H54 (cell line): ENCODE measurements around the gene UBXN11.
A peak's percentile ranks its signal among the peaks of the same experiment; 100 is the strongest.

Source experiments
- DNase-seq: peaks from one replicate; pipeline ENCODE4 v3.0.0; 2011; ENCODE audit warnings: low spot score, mixed read lengths; ENCODE audit not compliant: insufficient read length
- FAIRE-seq: peaks from 3 replicates; lab custom pipeline; 2011; peaks lifted over from hg19 to GRCh38; lab: Jason Lieb, UNC
- POLR2A ChIP-seq: IDR thresholded peaks from 2 replicates; pipeline ENCODE4 v1.6.1; 2011; ENCODE audit warnings: low read depth, mild to moderate bottlenecking, low read length

The UBXN11 gene

GRCh38 chr1:26280333-26281042 lies 25.9 kb downstream of the UBXN11 start:
- DNase-seq (peak; percentile 55), FAIRE-seq (no peak)
- no peak for TF ChIP-seq POLR2A

- TF ChIP-seq POLR2A: peak; percentile 85
- FAIRE-seq (no peak), DNase-seq (peak; percentile 30)
These were observed 26.7 kb downstream of the UBXN11 start, which contains the start of gene SH3BGRL3 for GRCh38 chr1:26279456-26280332. Gene SH3BGRL3, plus strand, starts transcription at chr1:26280086. Its CDS starts 70 bp downstream, at chr1:26280156.

DNA sequence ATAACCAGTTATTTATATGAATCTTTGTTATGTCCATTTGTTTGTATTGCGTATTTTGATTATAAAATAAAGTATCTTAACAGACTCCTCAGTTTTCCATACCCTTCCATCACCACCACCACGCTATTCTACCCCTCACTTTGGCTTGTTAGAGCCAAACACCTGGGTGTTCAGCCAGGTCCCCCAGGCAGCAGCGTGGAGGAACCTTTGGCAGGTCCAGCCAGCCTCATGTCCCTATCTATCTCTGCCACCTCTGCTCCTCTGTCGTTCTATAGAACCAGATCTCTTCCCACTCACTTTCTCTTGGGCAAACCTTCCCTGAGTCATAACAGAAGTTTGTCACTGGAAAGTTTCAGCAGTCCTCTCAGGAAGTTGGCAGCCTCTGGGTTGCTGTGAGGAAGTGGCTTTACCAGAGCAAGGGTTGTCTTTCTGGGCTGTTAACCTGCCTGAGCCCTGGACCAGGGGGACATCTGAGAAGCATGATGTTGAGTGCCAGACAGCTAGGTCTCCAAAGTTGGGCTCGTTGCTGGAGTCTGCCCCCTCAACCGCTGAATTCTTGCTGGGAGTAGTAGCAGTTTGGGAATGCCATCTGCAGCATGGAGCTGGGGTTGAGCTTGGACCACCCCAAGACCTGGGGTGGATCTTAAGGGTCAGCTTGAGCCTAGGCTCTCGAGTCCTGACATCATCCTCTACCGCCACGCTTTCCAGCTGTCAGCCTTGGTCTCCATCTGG lies 27.5 kb downstream of the UBXN11 start:
- FAIRE-seq: no peak
- DNase-seq: no peak
- TF ChIP-seq POLR2A: no peak

- TF ChIP-seq POLR2A: no peak
- FAIRE-seq: no peak
- peak; percentile 28 for DNase-seq
These were observed 28.1 kb downstream of the UBXN11 start for GRCh38 chr1:26278303-26278702.

GRCh38 chr1:26277719-26278118 lies 28.7 kb downstream of the UBXN11 start:
- no peak for TF ChIP-seq POLR2A
- DNase-seq (no peak), FAIRE-seq (no peak)

- DNase-seq (no peak), FAIRE-seq (no peak)
- TF ChIP-seq POLR2A: no peak
These were observed 29.2 kb downstream of the UBXN11 start for GRCh38 chr1:26277261-26277661.

GRCh38 chr1:26276432-26276838 lies 30.0 kb downstream of the UBXN11 start:
- peak; percentile 91 for FAIRE-seq

DNA sequence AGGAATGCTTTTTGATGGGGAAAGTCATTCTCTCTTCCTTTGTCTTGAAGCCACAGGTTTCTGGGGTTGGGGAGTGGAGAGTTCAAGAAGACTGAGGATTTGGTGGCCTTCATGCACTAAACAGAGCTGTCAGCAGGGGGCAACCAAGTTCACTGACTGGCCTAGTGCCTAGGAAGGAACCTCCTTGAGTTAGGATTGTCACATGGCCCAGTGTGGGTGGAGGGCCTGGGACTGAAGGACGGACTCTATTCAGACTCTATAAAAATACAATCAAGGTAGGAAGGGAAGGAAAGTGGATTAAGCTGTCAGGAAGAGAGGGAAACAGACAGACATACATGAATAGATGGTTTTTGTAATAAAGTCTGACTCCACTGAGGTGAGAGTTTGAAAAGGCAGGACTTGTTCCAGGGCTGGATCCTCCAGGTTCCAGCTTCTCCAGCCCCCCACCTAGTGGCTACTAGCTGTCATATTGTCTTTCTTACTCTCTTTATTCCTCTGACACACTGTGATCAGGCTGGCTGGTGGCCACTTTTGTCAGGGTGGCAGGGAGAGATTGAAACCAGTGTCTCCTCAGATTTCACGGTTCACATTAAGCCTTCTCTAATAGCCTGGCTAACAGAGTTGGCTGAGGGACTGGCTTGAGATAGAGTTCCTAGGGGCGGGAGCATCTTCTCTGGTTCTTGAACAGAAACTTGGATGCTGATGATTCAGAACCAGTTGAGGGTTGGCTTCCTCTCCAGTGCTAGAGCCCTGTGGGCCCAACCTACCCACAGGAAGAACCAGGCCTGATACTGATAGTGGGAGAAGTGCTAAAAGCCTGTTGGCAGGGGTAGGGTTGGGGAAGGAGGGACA lies 30.6 kb downstream of the UBXN11 start:
- TF ChIP-seq POLR2A: no peak
- DNase-seq (peak; percentile 62), FAIRE-seq (no peak)

More at GRCh38 chr1:26276432-26276838, 30.0 kb downstream of the UBXN11 start:
- DNase-seq: no peak
- TF ChIP-seq POLR2A: no peak

- no peak for TF ChIP-seq POLR2A
- DNase-seq (no peak), FAIRE-seq (no peak)
These were observed 31.5 kb downstream of the UBXN11 start for GRCh38 chr1:26274801-26275425.

DNA sequence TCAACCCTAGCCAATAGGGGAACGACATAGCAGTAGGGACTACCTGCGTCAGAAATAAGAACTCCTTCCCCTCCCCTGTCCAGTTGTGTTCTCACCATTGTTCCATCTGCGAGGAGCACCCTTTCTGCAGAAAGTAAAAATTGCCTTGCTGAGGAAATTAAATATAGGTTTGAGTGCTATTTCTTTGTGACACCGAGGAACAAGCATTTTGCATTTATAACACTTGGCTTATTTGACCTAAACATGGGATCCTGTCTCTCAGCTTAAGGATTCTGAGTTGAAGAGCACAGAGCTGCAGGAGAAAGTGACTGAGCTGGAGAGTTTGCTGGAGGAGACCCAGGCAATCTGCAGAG lies 37.3 kb downstream of the UBXN11 start:
- TF ChIP-seq POLR2A: no peak
- no peak for DNase-seq
- FAIRE-seq: no peak

- FAIRE-seq (no peak), DNase-seq (no peak)
- TF ChIP-seq POLR2A: no peak
These were observed 37.9 kb downstream of the UBXN11 start for GRCh38 chr1:26268290-26269197.

- FAIRE-seq: no peak
- no peak for DNase-seq
- TF ChIP-seq POLR2A: no peak
These were observed 41.0 kb downstream of the UBXN11 start for GRCh38 chr1:26265405-26265804.
